Calu3 (cell line): Measurements from ENCODE around the gene DHRS9. TPM values are rescaled to one million over a fixed set of nuclear protein-coding genes. Genes with fewer than 3 reads are reported as not detected.
A peak's percentile ranks its signal among the peaks of the same experiment; 100 is the strongest.

Source experiments
- BruUV-seq: library from RNA; stranded (reverse); fragments of 400-500 nt; replicated peaks from 2 replicates; lab custom pipeline; 2021; lab: Mats Ljungman, UMichigan
- CTCF ChIA-PET: fragments of 300-600 bp; sonication (Branson Sonifier 250); formaldehyde crosslinking; loops from one replicate; lab custom pipeline; 2022; ENCODE audit warnings: antibody characterized with exemption; lab: Charles Lee
- DNase-seq: peaks from one replicate; pipeline ENCODE4 v3.0.0; 2022
- H3K27ac Mint-ChIP-seq: one replicate; pipeline ENCODE4 v1.8.0; 2022; ENCODE audit warnings: mixed read lengths; ENCODE audit not compliant: unreplicated experiment
- H3K27me3 Mint-ChIP-seq: one replicate; pipeline ENCODE4 v1.8.0; 2022; ENCODE audit warnings: mixed read lengths; ENCODE audit not compliant: unreplicated experiment
- H3K36me3 Mint-ChIP-seq: one replicate; pipeline ENCODE4 v1.8.0; 2022; ENCODE audit warnings: mild to moderate bottlenecking, moderate library complexity, mixed read lengths; ENCODE audit not compliant: insufficient read depth, unreplicated experiment
- H3K4me1 Mint-ChIP-seq: one replicate; pipeline ENCODE4 v1.8.0; 2022; ENCODE audit warnings: mild to moderate bottlenecking, low read depth, mixed read lengths; ENCODE audit not compliant: unreplicated experiment
- H3K4me3 Mint-ChIP-seq: one replicate; pipeline ENCODE4 v1.8.0; 2022; ENCODE audit warnings: mild to moderate bottlenecking, low read depth, moderate library complexity, mixed read lengths; ENCODE audit not compliant: unreplicated experiment
- H3K9me3 Mint-ChIP-seq: one replicate; pipeline ENCODE4 v1.8.0; 2022; ENCODE audit warnings: low read depth, mixed read lengths; ENCODE audit not compliant: unreplicated experiment
- CTCF ChIP-seq: fragments of 200-600 bp; IDR thresholded peaks from one replicate; pipeline ENCODE4 v1.8.0; 2022; ENCODE audit warnings: antibody characterized with exemption; ENCODE audit not compliant: unreplicated experiment
- intact Hi-C: fragments of 100-400 bp; cut with micrococcal nuclease; formaldehyde crosslinking; loops from one replicate; pipeline ENCODE4 v1.10.0; 2022; ENCODE audit not compliant: unreplicated experiment
- total RNA-seq: library from RNA; stranded (reverse); gene quantifications from 2 replicates; pipeline ENCODE4 v1.2.3, GENCODE V29; 2022

The DHRS9 gene
- total RNA-seq, 1 experiment from 2014 or later = 16.6 TPM

GRCh38 chr2:169072163-169072925 lies 3.0 kb downstream of the DHRS9 start:
- CTCF ChIA-PET = interaction anchor here (0.6 kb wide), 1 partner anchor 194 kb away, joined by 3 read pairs; no protein-coding TSS in a partner anchor
- Mint-ChIP-seq H3K4me1 (peaks cover 35% of the 10 kb centered on the region), H3K4me3 (no peak overlapping the region), H3K36me3 (peaks cover 5% of the 10 kb centered on the region), H3K27ac (no peak overlapping the region), H3K27me3 (no peaks in the 10 kb centered on the region), H3K9me3 (no peaks in the 10 kb centered on the region)
- intact Hi-C loops = no loop called here
- no TSS peak for BruUV-seq
- no peak for TF ChIP-seq CTCF
- DNase-seq = no peak

DNA sequence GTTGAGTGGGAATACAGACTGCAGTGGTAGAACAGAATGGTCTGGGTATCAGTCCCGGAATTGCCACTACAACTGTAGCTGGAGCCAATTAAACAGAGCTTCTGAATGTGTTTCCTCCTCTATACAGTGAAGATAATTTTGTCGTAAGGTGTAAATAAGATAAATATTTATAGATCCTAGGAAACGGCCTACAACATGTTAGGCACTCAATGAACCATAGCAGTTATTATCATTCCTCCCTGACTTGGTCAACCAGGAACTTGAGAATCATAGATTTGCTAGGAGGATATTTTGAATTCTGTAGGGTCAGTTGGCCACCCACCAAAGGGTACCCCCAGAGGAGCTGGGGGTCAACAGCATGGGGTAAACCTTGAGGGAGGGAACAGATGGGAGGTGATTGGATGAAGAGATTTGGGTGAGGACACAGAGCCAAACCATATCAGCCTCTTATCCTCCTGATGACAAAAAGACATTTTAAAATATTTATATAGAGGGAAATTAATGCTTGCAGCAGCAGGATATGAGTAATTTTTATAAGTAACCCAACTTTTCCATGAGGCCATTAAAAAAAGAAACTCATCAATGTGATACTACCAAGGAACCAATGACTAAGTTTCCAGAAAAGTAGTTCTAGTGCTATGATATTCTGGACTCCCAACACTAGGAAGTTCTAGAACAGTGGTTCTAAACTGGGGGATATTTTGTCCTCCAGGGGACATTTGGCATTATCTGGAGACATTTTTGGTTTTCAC lies 4.0 kb downstream of the DHRS9 start:
- Mint-ChIP-seq H3K4me3 (no peak overlapping the region), H3K36me3 (peaks cover 5% of the 10 kb centered on the region), H3K9me3 (no peaks in the 10 kb centered on the region), H3K27ac (peak overlapping the region; percentile 17), H3K27me3 (no peaks in the 10 kb centered on the region), H3K4me1 (peaks cover 35% of the 10 kb centered on the region)
- CTCF ChIA-PET = no interaction called here
- DNase-seq = no peak
- intact Hi-C loops = no loop called here
- no peak for TF ChIP-seq CTCF
- BruUV-seq = no TSS peak

DNA sequence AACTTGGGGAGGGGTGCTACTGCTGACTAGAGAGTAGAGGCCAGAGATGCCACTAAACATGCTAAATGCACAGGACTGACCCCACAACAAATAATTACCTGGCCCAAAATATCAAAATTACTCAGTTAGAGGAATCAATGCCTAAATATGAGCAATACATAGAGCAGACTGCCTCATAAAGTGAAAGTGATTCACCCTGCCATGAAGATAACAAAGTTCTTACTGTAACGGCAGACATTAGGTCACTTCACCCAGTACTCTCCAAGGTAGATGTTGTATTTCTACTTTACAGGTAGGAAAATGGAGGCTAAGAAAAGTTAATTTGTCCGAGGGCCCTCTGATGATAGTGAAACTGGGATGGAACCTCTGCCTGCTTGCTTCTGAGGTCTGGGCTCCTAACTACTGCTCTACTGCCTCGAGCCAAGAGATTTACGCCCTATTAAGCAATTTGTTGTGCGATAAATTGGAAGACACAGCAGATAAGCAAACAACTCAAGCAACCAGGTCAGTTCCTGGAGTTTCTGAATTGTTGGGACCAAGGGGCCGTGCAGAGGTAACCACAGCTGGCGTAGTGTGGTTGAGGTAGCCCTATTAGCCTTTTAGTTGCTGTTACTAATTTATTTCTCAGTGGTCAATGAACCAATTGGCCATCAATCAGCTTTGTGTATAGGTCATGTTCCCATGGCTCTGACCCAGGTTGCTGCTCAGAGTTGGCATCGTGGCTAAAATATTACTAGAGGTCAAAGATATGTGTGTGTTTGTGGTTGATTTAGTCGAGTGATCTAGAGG lies 4.8 kb downstream of the DHRS9 start:
- Mint-ChIP-seq H3K27ac (no peak overlapping the region), H3K4me1 (peaks cover 32% of the 10 kb centered on the region), H3K27me3 (no peaks in the 10 kb centered on the region), H3K4me3 (no peak overlapping the region), H3K36me3 (peaks cover 5% of the 10 kb centered on the region), H3K9me3 (no peaks in the 10 kb centered on the region)
- BruUV-seq = no TSS peak
- intact Hi-C loops = no loop called here
- CTCF ChIA-PET = no interaction called here
- no peak for DNase-seq
- no peak for TF ChIP-seq CTCF

DNA sequence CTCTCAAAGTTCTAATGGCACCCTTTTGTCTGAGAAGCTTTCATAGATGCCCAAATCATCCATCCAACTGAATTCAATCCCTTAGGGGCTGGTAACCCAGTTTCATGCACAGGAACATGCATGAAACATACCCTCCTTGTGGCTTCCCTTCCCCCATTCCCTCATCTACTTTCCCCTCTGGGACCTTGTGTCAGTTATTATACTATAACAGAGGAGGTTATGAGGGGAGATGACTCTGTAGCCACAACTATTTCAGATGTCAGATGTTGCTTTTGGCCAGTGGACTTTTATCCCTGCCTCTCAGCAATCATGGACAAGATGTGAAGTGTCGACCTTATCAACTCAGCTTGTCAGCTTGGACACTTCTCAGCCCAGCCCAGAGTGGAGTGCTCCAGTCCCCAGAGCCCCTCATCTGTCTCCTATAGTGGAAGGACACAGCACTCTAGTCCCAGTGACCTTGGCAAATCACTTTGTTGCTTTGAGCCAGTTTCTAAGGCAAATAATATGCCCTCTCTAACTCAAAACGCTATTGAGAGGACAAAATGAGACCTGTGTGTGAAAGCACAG lies 8.4 kb downstream of the DHRS9 start:
- Mint-ChIP-seq H3K27ac (no peak overlapping the region), H3K36me3 (peaks cover 5% of the 10 kb centered on the region), H3K4me1 (peaks cover 20% of the 10 kb centered on the region), H3K27me3 (no peaks in the 10 kb centered on the region), H3K4me3 (no peak overlapping the region), H3K9me3 (no peaks in the 10 kb centered on the region)
- intact Hi-C loops = no loop called here
- no TSS peak for BruUV-seq
- no peak for DNase-seq
- TF ChIP-seq CTCF = no peak
- CTCF ChIA-PET = no interaction called here
